HG03135 (cell line): ENCODE data around the gene RARRES2.
"Not testable (repeated sequence)": the region's sequence is repeated elsewhere in the genome, so short reads cannot be mapped to it uniquely, and the experiment has no call there.

Experiments used
- ATAC-seq: cut with Tn5 transposase; IDR thresholded peaks from one replicate; pipeline ENCODE4 v1.9.1; 2021; ENCODE audit warnings: mild to moderate bottlenecking, moderate library complexity; ENCODE audit not compliant: unreplicated experiment

RARRES2 gene

DNA sequence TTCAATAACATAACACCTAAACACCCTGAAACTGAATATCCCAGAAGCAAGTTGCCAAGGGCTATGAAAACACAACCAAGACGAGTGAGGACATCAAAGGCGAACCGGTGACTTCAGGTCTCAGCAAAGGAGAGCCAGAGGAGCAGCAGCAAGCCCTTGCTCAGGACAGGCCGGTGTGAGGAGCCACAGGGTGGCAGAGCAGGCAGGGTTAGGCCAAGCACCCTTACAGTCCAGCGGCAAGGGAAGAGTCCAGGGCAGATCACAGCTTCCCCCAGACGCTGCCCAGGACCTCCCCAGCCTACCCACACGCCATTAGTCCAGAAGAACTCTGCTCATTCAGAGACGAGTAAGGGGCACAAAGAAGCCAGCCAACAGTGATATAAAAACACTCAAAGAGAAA, 45.8 kb downstream of the RARRES2 start:
- ATAC-seq: not testable (repeated sequence)

DNA sequence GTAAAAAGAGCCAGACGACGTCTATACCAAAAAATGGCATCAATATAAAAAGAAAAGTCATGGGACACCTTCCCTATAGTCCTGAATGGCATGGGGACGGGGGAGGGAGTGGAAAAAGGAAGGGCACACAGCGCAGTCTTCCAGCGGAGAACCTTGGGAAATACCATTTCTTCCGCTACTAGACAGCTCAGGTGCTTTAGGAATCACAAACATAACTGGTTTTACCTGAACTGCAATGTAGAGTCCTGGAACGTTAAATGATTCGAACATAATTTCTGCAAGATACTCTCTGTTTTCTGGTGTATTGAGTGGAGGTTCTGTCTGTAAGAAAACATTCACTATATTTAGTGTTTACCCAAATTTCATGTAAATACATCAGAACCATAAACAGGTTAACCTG, 46.4 kb downstream of the RARRES2 start:
- not testable (repeated sequence) for ATAC-seq

DNA sequence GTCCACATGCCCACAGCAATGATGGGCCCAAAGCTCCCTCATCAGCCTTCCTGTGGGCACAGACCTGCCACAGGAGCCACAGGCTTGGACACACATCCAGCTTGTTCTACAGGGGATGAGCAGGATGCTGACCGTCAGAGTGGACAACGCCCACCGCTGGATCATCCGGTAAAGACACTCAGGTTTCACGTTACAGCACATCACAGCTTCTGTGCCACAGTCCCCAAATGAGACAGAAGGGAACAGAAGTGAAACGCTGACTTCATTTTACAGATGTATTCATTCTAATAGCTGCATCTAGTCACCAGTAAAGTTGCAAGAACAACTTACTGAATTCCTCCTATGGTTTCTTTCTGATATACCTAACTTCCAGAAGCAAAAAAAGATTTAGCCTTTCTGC, 51.1 kb downstream of the RARRES2 start:
- not testable (repeated sequence) for ATAC-seq

DNA sequence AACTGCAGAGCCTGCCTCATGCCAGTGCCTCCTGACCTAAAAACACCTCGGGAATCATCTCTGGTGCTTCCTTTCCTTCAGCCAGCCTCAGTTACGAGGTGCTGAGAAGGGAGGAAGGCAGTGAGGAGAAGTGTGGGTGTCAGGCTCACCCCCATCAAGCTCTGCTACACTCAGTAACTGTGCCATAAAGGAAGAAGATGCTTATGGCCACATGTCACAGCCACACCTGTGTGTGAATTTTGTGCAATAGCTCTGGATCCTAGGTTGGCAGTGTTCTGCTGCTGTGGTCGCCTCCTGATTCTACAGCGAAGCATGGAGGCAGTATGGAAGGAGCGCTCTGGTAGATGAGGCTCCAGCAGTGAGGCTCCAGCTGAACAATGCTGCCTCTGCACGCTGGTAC, 52.6 kb downstream of the RARRES2 start:
- not testable (repeated sequence) for ATAC-seq
